WTC11 (cell line): ENCODE results near the gene VSTM2B.

ENCODE experiments used
- ATF2 ChIP-seq: sonication (generic); formaldehyde crosslinking; IDR thresholded peaks from 2 replicates; pipeline ENCODE4 v1.8.1; 2022; ENCODE audit warnings: low read depth, missing genetic modification reagents, borderline replicate concordance
- CTCF ChIP-seq: fragments of 200-600 bp; IDR thresholded peaks from 2 replicates; pipeline ENCODE4 v1.8.0; 2022; ENCODE audit warnings: antibody characterized with exemption
- TF ChIP-seq, protein P1 (sequence below): sonication (generic); formaldehyde crosslinking; conservative IDR thresholded peaks from 2 replicates; pipeline ENCODE4 v1.8.1; 2023; ENCODE audit warnings: mild to moderate bottlenecking, low read depth, missing genetic modification reagents, moderate library complexity

DNA sequence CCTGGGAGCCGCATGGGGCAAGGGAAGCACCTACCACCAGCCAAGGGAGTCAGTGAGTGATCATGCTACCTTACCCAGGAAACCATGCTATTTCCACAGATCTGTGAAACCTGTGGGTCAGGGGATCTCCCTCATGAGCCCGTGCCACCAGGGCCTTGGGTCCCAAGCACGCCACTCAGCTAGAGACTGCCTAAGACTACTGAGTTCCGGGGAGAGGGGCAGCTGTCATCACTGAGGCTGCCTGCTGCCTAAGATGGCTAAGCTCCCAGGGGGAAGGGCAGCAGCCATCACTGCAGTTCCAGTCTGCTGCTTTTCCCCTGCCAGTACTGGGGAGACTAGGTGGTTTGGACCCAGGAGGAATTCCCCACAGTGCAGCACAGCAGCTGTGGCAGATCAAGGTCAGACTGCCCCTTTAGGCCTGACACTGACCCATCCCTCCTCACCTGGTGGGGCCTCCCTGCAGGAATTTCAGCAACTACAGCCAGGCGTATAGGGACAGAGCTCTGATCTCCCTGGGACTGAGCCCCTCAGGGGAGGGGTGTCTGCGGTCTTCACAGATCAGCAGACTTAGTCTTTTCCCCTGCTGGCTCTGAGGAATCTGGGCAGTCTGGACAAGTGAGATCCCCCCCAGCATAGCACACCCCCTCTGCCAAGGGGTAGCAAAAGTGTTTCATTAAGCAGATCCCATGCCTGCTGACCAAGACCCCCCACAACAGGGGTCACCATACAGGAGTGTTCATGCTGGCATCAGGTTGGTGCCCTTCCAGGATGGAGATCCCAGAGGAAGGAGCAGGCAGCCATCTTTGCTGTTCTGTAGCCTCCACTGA is 26.9 kb downstream of the VSTM2B start:
- TF ChIP-seq ATF2 (CRISPR knock-in tag) = no peak
- no peak for TF ChIP-seq CTCF
- TF ChIP-seq, protein P1, sequence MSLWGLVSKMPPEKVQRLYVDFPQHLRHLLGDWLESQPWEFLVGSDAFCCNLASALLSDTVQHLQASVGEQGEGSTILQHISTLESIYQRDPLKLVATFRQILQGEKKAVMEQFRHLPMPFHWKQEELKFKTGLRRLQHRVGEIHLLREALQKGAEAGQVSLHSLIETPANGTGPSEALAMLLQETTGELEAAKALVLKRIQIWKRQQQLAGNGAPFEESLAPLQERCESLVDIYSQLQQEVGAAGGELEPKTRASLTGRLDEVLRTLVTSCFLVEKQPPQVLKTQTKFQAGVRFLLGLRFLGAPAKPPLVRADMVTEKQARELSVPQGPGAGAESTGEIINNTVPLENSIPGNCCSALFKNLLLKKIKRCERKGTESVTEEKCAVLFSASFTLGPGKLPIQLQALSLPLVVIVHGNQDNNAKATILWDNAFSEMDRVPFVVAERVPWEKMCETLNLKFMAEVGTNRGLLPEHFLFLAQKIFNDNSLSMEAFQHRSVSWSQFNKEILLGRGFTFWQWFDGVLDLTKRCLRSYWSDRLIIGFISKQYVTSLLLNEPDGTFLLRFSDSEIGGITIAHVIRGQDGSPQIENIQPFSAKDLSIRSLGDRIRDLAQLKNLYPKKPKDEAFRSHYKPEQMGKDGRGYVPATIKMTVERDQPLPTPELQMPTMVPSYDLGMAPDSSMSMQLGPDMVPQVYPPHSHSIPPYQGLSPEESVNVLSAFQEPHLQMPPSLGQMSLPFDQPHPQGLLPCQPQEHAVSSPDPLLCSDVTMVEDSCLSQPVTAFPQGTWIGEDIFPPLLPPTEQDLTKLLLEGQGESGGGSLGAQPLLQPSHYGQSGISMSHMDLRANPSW (CRISPR knock-in tag) = no peak
